HG03439 (cell line): Measurements from ENCODE around the gene CCDC192.

Experiments used
- ATAC-seq: cut with Tn5 transposase; IDR thresholded peaks from one replicate; pipeline ENCODE4 v1.9.1; 2021; ENCODE audit warnings: mild to moderate bottlenecking, moderate library complexity; ENCODE audit not compliant: unreplicated experiment

The CCDC192 gene

GRCh38 chr5:127975961-127976360, 272.8 kb downstream of the CCDC192 start:
- no peak for ATAC-seq

GRCh38 chr5:127976525-127976924, 273.3 kb downstream of the CCDC192 start:
- no peak for ATAC-seq

GRCh38 chr5:127976991-127977717, 274.0 kb downstream of the CCDC192 start:
- no peak for ATAC-seq

- ATAC-seq: no peak
These were observed 275.6 kb downstream of the CCDC192 start for GRCh38 chr5:127978738-127979300.

GRCh38 chr5:127979475-127979874, 276.3 kb downstream of the CCDC192 start:
- no peak for ATAC-seq

GRCh38 chr5:127980843-127981242, 277.7 kb downstream of the CCDC192 start:
- ATAC-seq: no peak

GRCh38 chr5:127981498-127981897, 278.3 kb downstream of the CCDC192 start:
- ATAC-seq: no peak

GRCh38 chr5:127985811-127986325, 282.7 kb downstream of the CCDC192 start:
- no peak for ATAC-seq

GRCh38 chr5:127987354-127988145, 284.4 kb downstream of the CCDC192 start:
- no peak for ATAC-seq

- no peak for ATAC-seq
These were observed 285.1 kb downstream of the CCDC192 start for GRCh38 chr5:127988146-127988760.
